ENCODE data around the gene ATP2B1. TPM values are rescaled to one million over a fixed set of nuclear protein-coding genes. Genes with fewer than 3 reads are reported as not detected.

The ATP2B1 gene
- total and polyA plus RNA-seq, 9 donors: 9.0 to 60.3 (median 25.6) TPM

DNA sequence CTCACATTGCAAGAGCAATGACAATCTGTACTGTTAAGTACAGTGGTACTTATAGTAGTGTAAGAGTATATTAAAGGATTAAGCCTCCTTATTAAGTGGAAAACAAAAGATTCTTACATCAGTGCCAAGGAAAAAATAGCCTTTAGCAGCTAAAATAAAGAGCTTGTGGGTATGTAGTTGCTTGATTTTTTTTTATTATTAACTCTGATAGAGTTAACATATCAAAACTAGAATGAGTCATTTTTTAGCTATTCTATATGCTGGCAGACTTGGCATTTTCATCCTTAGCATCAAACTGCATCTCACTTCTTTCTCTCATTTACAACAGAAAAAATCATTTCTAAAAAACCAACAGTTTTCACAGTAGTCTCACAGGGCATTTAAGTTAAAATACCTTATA, 86.5 kb downstream of the ATP2B1 start:
- Histone ChIP-seq H3K27me3 (no peaks in the 10 kb centered on the region), H3K36me3 (no peaks in the 10 kb centered on the region), H3K4me3 (no peak overlapping the region), H3K27ac (no peak overlapping the region), H3K4me1 (ENCODE audit: insufficient read depth) (no peaks in the 10 kb centered on the region), H3K9me3 (no peaks in the 10 kb centered on the region)
- TF ChIP-seq POLR2A (IDR thresholded peaks at IDR 0.05): no peak
- TF ChIP-seq EP300 (IDR thresholded peaks at IDR 0.05): no peak
- no peak for TF ChIP-seq CTCF (IDR thresholded peaks at IDR 0.05)
- no peak for DNase-seq
- intact Hi-C loops (cut with DNase I): no loop called here

DNA sequence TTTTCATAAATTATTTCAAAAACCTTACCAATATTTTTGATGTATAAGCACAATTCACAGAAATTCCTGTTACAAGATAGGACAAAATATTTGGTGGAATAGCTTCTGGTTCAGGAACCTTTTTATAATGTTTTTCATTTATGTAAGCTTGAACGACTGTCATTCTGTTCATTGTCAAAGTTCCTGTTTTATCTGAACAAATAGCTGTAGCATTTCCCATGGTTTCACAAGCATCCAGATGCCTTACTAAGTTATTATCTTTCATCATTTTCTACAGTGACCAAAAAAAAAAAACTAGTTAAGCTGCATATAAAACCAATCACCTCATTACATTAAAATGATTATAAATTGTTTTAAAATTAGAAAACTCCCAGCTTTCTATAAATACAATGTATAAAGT, 87.1 kb downstream of the ATP2B1 start:
- H3K9me3 ChIP-seq: no peaks in the 10 kb centered on the region
- TF ChIP-seq EP300 (IDR thresholded peaks at IDR 0.05): no peak
- no peak for TF ChIP-seq CTCF (IDR thresholded peaks at IDR 0.05)
- TF ChIP-seq POLR2A (IDR thresholded peaks at IDR 0.05): no peak
- intact Hi-C loops (cut with DNase I): no loop called here
- no peak for DNase-seq
- H3K36me3 ChIP-seq: no peaks in the 10 kb centered on the region
- WGBS, 3 donors: 48 to 76% (median 69%) methylated on average over 1 of the region's 1 CpG
- H3K4me3 ChIP-seq: no peak overlapping the region
- no peaks in the 10 kb centered on the region for H3K27me3 ChIP-seq
- H3K4me1 ChIP-seq (ENCODE audit: insufficient read depth): no peaks in the 10 kb centered on the region
- H3K27ac ChIP-seq: no peak overlapping the region

GRCh38 chr12:89619764-89620163, 88.9 kb downstream of the ATP2B1 start:
- intact Hi-C loops (cut with DNase I): no loop called here
- no peak for DNase-seq
- TF ChIP-seq POLR2A (IDR thresholded peaks at IDR 0.05): no peak
- no peak for TF ChIP-seq EP300 (IDR thresholded peaks at IDR 0.05)
- TF ChIP-seq CTCF (IDR thresholded peaks at IDR 0.05): no peak
- no peaks in the 10 kb centered on the region for H3K36me3 ChIP-seq
- no peak overlapping the region for H3K4me3 ChIP-seq
- WGBS, 3 donors: 93 to 95% (median 95%) methylated on average over 2 of the region's 2 CpGs
- H3K4me1 ChIP-seq (ENCODE audit: insufficient read depth): no peaks in the 10 kb centered on the region
- H3K27me3 ChIP-seq: no peaks in the 10 kb centered on the region
- H3K9me3 ChIP-seq: no peaks in the 10 kb centered on the region
- no peak overlapping the region for H3K27ac ChIP-seq

- TF ChIP-seq CTCF (IDR thresholded peaks at IDR 0.05): no peak
- no peak for TF ChIP-seq EP300 (IDR thresholded peaks at IDR 0.05)
- no peak for TF ChIP-seq POLR2A (IDR thresholded peaks at IDR 0.05)
- Histone ChIP-seq H3K4me1 (ENCODE audit: insufficient read depth) (no peaks in the 10 kb centered on the region), H3K27ac (no peak overlapping the region), H3K36me3 (no peaks in the 10 kb centered on the region), H3K27me3 (no peaks in the 10 kb centered on the region), H3K4me3 (no peak overlapping the region), H3K9me3 (no peaks in the 10 kb centered on the region)
- 44 to 47% (median 44%) methylated on average over 2 of the region's 2 CpGs for WGBS, 3 donors
- intact Hi-C loops (cut with DNase I): no loop called here
- no peak for DNase-seq
These were observed 90.3 kb downstream of the ATP2B1 start for GRCh38 chr12:89618113-89618862.
